ENCODE results near the gene DLG2. TPM values are rescaled to one million over a fixed set of nuclear protein-coding genes. Genes with fewer than 3 reads are reported as not detected.
"Not testable (repeated sequence)": the region's sequence is repeated elsewhere in the genome, so short reads cannot be mapped to it uniquely, and the experiment has no call there.

DLG2 gene
- total RNA-seq, 1 donor from 2014 or later: 0.26 TPM

DNA sequence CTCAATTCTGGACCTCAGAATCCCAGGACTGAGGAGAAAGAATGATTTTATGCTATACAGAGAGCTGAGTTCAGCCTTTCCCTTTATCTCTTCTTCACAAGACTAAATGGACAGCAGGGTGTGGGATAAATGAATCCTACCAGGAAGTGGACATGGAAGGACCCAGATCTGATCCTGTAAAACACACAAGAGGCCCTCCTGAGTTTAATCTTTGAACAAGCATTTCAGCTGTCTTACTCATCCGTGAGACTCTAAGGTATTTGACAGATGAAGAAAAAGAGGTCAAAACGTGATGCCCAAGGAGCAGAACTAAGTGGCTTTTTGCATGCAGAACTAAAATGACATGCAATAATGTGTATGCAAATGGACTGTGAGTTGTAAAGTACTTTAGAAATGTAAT, 511.3 kb downstream of the DLG2 start:
- TF ChIP-seq, protein P1, sequence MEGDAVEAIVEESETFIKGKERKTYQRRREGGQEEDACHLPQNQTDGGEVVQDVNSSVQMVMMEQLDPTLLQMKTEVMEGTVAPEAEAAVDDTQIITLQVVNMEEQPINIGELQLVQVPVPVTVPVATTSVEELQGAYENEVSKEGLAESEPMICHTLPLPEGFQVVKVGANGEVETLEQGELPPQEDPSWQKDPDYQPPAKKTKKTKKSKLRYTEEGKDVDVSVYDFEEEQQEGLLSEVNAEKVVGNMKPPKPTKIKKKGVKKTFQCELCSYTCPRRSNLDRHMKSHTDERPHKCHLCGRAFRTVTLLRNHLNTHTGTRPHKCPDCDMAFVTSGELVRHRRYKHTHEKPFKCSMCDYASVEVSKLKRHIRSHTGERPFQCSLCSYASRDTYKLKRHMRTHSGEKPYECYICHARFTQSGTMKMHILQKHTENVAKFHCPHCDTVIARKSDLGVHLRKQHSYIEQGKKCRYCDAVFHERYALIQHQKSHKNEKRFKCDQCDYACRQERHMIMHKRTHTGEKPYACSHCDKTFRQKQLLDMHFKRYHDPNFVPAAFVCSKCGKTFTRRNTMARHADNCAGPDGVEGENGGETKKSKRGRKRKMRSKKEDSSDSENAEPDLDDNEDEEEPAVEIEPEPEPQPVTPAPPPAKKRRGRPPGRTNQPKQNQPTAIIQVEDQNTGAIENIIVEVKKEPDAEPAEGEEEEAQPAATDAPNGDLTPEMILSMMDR (IDR thresholded peaks at IDR 0.05; ENCODE audit: insufficient read depth, low read length, severe bottlenecking): no peak
- Histone ChIP-seq H3K36me3 (ENCODE audit: control insufficient read depth, insufficient read depth, low read length) (no peaks in the 10 kb centered on the region), H3K27me3 (ENCODE audit: control insufficient read depth, insufficient read depth, low read length) (no peaks in the 10 kb centered on the region), H3K4me3 (ENCODE audit: low read depth, low read length) (no peak overlapping the region)
- FAIRE-seq (no peak), DNase-seq (ENCODE audit: low read depth) (no peak)

DNA sequence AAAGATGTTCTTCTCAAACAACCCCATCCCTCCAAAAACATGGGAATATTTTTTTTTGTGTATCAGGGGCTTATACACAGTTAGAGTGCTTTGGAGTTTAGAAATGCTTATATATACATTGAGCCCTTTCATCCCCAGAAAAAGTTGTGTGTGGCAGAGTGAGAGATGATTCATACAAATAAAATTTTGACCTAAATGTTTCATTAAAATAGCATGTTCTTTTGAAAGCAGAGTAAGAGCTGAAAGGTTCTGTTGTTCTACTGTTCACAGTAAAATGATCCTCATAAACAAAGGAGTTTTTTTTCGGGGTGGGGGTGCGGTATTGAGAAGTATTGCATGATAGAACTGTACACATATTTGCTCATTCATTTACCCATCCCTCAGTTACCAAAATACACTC, 512.4 kb downstream of the DLG2 start:
- DNase-seq (ENCODE audit: low read depth) (peak; percentile 19), FAIRE-seq (no peak)
- Histone ChIP-seq H3K36me3 (ENCODE audit: control insufficient read depth, insufficient read depth, low read length) (no peaks in the 10 kb centered on the region), H3K4me3 (ENCODE audit: low read depth, low read length) (no peak overlapping the region), H3K27me3 (ENCODE audit: control insufficient read depth, insufficient read depth, low read length) (no peaks in the 10 kb centered on the region)
- TF ChIP-seq, protein P1 (IDR thresholded peaks at IDR 0.05; ENCODE audit: insufficient read depth, low read length, severe bottlenecking): no peak

DNA sequence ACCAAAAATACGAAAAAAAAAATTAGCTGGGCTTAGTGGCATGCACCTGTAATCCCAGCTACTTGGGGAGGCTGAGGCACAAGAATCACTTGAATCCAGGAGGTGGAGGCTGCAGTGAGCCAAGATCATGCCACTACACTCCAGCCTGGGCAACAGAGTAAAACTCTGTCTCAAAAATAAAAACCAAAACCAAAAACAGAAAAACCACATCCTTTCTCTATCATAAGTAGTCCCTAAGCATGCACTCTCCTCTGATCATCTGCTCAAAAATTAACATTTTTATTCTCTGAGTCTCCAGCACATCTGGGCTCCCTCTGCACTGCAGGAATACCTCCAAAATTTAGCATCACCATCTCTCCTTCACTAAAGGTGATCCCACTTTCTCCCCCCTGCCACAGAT, 516.9 kb downstream of the DLG2 start:
- not testable (repeated sequence) for DNase-seq (ENCODE audit: low read depth); FAIRE-seq; H3K27me3 ChIP-seq (ENCODE audit: control insufficient read depth, insufficient read depth, low read length); H3K36me3 ChIP-seq (ENCODE audit: control insufficient read depth, insufficient read depth, low read length); H3K4me3 ChIP-seq (ENCODE audit: low read depth, low read length)

DNA sequence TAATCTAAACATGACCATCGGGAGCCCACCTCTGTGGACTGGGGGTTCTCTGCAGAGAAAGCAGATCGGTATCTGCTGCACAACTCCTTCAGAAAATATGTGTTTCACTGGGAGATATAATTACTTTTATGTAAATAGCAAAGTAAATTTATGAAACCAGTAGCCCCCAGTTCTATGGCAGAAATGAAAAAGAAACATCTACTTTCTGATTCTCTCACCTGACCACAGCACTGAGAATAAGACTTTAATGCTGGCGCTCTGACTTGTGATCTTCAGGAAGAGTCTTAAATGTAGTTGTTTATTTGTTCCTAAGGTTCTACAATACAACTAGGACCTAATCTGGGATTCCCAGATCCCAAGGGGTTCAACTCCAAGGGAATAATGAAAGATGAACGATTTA, 518.0 kb downstream of the DLG2 start:
- no peak overlapping the region for H3K4me3 ChIP-seq (ENCODE audit: low read depth, low read length)
- H3K27me3 ChIP-seq (ENCODE audit: control insufficient read depth, insufficient read depth, low read length): no peaks in the 10 kb centered on the region
- no peaks in the 10 kb centered on the region for H3K36me3 ChIP-seq (ENCODE audit: control insufficient read depth, insufficient read depth, low read length)
- FAIRE-seq (no peak), DNase-seq (ENCODE audit: low read depth) (no peak)
- TF ChIP-seq, protein P1 (IDR thresholded peaks at IDR 0.05; ENCODE audit: insufficient read depth, low read length, severe bottlenecking): no peak

DNA sequence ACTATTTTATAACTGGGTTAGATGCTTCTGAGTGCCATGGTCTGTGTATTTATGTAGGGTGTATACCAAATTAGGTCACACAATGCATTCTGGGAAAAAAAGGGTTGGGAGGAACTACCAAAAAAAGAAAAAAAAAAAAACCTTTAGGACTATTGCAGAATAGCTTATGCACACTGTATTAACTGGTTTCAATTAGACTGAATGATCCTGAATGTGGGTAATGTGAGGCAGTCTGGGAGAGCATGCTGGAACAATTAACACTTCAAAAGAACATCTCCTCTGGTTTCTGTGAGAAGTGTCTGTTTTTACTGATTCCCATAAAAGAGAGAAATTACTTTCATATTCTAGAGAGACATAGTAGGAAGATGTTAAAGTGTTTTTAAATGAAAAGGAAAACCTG, 521.3 kb downstream of the DLG2 start:
- no peak for FAIRE-seq
- TF ChIP-seq, protein P1 (IDR thresholded peaks at IDR 0.05; ENCODE audit: insufficient read depth, low read length, severe bottlenecking): no peak
- H3K36me3 ChIP-seq (ENCODE audit: control insufficient read depth, insufficient read depth, low read length): no peaks in the 10 kb centered on the region

DNA sequence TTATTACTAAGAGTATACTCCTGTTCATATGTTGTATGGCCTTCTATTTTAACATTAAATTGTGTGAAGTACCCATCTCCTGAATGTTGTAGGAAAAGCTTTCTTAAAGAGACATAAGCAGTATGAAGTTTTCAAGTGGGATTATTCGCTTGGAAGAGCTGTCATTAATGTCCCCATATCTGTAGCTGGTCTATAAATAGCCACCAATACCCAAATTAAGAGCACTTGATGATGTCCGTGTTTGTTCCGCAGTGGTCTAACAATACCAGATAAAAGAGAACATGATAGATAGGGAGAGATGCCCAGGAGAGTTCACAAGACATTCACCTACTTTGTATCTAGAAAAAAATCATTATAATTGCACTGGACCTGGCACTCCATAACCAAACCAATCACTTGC, 527.6 kb downstream of the DLG2 start:
- Histone ChIP-seq H3K36me3 (ENCODE audit: control insufficient read depth, insufficient read depth, low read length) (no peaks in the 10 kb centered on the region), H3K27me3 (ENCODE audit: control insufficient read depth, insufficient read depth, low read length) (no peaks in the 10 kb centered on the region), H3K4me3 (ENCODE audit: low read depth, low read length) (no peak overlapping the region)
- TF ChIP-seq, protein P1 (IDR thresholded peaks at IDR 0.05; ENCODE audit: insufficient read depth, low read length, severe bottlenecking): no peak
- FAIRE-seq (no peak), DNase-seq (ENCODE audit: low read depth) (no peak)

More for the DNA sequence above, 521.3 kb downstream of the DLG2 start:
- Histone ChIP-seq H3K27me3 (ENCODE audit: control insufficient read depth, insufficient read depth, low read length) (no peaks in the 10 kb centered on the region), H3K4me3 (ENCODE audit: low read depth, low read length) (no peak overlapping the region)
- no peak for DNase-seq (ENCODE audit: low read depth)

Data from bronchial epithelial cell (primary cell).